HepG2 (cell line): ENCODE measurements around the gene DMTF1. TPM values are rescaled to one million over a fixed set of nuclear protein-coding genes. Genes with fewer than 3 reads are reported as not detected.

Experiments
- ATF5 ChIP-seq: sonication (generic); formaldehyde crosslinking; IDR thresholded peaks from 2 replicates; pipeline ENCODE4 v1.4.0; 2020; ENCODE audit warnings: mild to moderate bottlenecking, low read depth, missing genetic modification reagents
- ELF1 ChIP-seq: sonication (generic); formaldehyde crosslinking; IDR thresholded peaks from 2 replicates; pipeline ENCODE4 v1.4.0; 2020; ENCODE audit warnings: missing genetic modification reagents
- ELF3 ChIP-seq: IDR thresholded peaks from 2 replicates; pipeline ENCODE4 v1.6.1; 2016; ENCODE audit warnings: missing genetic modification reagents, missing compliant biosample characterization
- HMGXB3 ChIP-seq: sonication (generic); formaldehyde crosslinking; IDR thresholded peaks from 2 replicates; pipeline ENCODE4 v1.4.0; 2020; ENCODE audit warnings: missing genetic modification reagents, borderline replicate concordance
- HOXA7 ChIP-seq: sonication (generic); formaldehyde crosslinking; IDR thresholded peaks from 2 replicates; pipeline ENCODE4 v1.8.1; 2022; ENCODE audit warnings: mild to moderate bottlenecking, missing genetic modification reagents, moderate library complexity
- MED1 ChIP-seq: sonication (generic); formaldehyde crosslinking; IDR thresholded peaks from 2 replicates; pipeline ENCODE4 v1.4.0; 2020; ENCODE audit warnings: missing genetic modification reagents
- RXRA ChIP-seq: sonication (generic); formaldehyde crosslinking; IDR thresholded peaks from 2 replicates; pipeline ENCODE4 v1.5.1; 2020; ENCODE audit warnings: missing genetic modification reagents
- THAP7 ChIP-seq: sonication (generic); formaldehyde crosslinking; IDR thresholded peaks from 2 replicates; pipeline ENCODE4 v1.8.1; 2023; ENCODE audit warnings: mild to moderate bottlenecking, missing genetic modification reagents
- THAP8 ChIP-seq: sonication (generic); formaldehyde crosslinking; IDR thresholded peaks from 2 replicates; pipeline ENCODE4 v1.5.1; 2020; ENCODE audit warnings: missing genetic modification reagents, mild to moderate bottlenecking, borderline replicate concordance
- UBTF ChIP-seq: sonication (generic); formaldehyde crosslinking; IDR thresholded peaks from 2 replicates; pipeline ENCODE4 v1.4.0; 2020; ENCODE audit warnings: mild to moderate bottlenecking, missing genetic modification reagents
- ZMAT5 ChIP-seq: sonication (generic); formaldehyde crosslinking; IDR thresholded peaks from 2 replicates; pipeline ENCODE4 v1.5.0; 2020; ENCODE audit warnings: mild to moderate bottlenecking, low read depth, missing genetic modification reagents, borderline replicate concordance
- ZNF546 ChIP-seq: sonication (generic); formaldehyde crosslinking; conservative IDR thresholded peaks from 2 replicates; pipeline ENCODE4 v1.8.1; 2023; ENCODE audit warnings: mild to moderate bottlenecking, missing genetic modification reagents
- ZNF563 ChIP-seq: sonication (generic); formaldehyde crosslinking; IDR thresholded peaks from 2 replicates; pipeline ENCODE4 v1.8.0; 2022; ENCODE audit warnings: mild to moderate bottlenecking, moderate library complexity, missing genetic modification reagents
- ZNF674 ChIP-seq: sonication (generic); formaldehyde crosslinking; IDR thresholded peaks from 2 replicates; pipeline ENCODE4 v1.5.0; 2020; ENCODE audit warnings: low read depth, mild to moderate bottlenecking, missing genetic modification reagents
- polyA plus RNA-seq, 8 experiments: library from polyadenylated mRNA; depleted of rRNA in 3 of 8; stranded (reverse) in 7 of 8; unstranded in 1 of 8; fragments of >200 nt; fragmentation: Illumina TruSeq in 4 of 8; extraction: Trizol in 4 of 8; gene quantifications; 2 replicates each; pipeline versions ENCODE4 v1.2.1 to v1.2.3, GENCODE V29; 2011 to 2016; ENCODE audit warnings: low read depth in 4 of 8, missing spikeins in 1 of 8, mixed read lengths in 1 of 8; ENCODE audit not compliant: insufficient read depth in 1 of 8
- total RNA-seq, 5 experiments: library from RNA; depleted of rRNA; stranded (reverse); fragments of >200 nt; fragmentation: Illumina TruSeq; extraction: Trizol; gene quantifications; 2 replicates each; pipeline ENCODE4 v1.2.3, GENCODE V29; 2016; ENCODE audit warnings: low read depth in 1 of 5

The DMTF1 gene
- total and polyA plus RNA-seq, 2 of the 13 experiments (the other 11 are each of a cell fraction or from before 2014, with no cell fraction given), result 45.8 to 132 TPM

- TF ChIP-seq THAP7, result peak; percentile 24; the same call in 1 of the 2 replicates
- peak; percentile 27; the same call in 1 of the 2 replicates for TF ChIP-seq RXRA (CRISPR knock-in tag)
- no peak; the same call in 1 of the 2 replicates for TF ChIP-seq HMGXB3 (CRISPR knock-in tag)
- no peak for TF ChIP-seq HOXA7 (CRISPR knock-in tag)
- TF ChIP-seq ATF5 (CRISPR knock-in tag), result 0 out of 2 replicates have a peak, but pooled peaks have one; percentile 53
- peak; percentile 91 for TF ChIP-seq ELF1 (CRISPR knock-in tag)
- 0 out of 2 replicates have a peak, but pooled peaks have one; percentile 83 for TF ChIP-seq THAP8 (CRISPR knock-in tag)
- TF ChIP-seq MED1 (CRISPR knock-in tag), result peak; percentile 74
- TF ChIP-seq ZNF563, result peak; percentile 83
- no peak for TF ChIP-seq ZNF674 (CRISPR knock-in tag)
- TF ChIP-seq ELF3, result peak; percentile 90
- peak; percentile 76; the same call in 1 of the 2 replicates for TF ChIP-seq ZNF546 (CRISPR knock-in tag)
- TF ChIP-seq ZMAT5 (CRISPR knock-in tag), result no peak
- TF ChIP-seq UBTF (CRISPR knock-in tag), result peak; percentile 99
These were observed at the start of gene DMTF1 (continued) for GRCh38 chr7:87152112-87152896.
